Endothelial cell of umbilical vein (primary cell): ENCODE data around the gene SLC2A11. TPM values are rescaled to one million over a fixed set of nuclear protein-coding genes. Genes with fewer than 3 reads are reported as not detected.

Experiments
- BruUV-seq: library from RNA; stranded (reverse); fragments of 400-500 nt; replicated peaks from 2 replicates; lab custom pipeline; 2021; lab: Mats Ljungman, UMichigan
- CTCF ChIA-PET: fragments of 300-600, 350-600 bp; sonication (Branson Sonifier 250); formaldehyde crosslinking; loops from one replicate; lab custom pipeline; 2021; ENCODE audit warnings: antibody characterized with exemption, inconsistent platforms; lab: Charles Lee
- POLR2A ChIA-PET: fragments of 300-600, 350-600 bp; sonication (Branson Sonifier 250); formaldehyde crosslinking; loops from one replicate; lab custom pipeline; 2021; ENCODE audit warnings: antibody characterized with exemption, inconsistent platforms; lab: Charles Lee
- DNase-seq: peaks from one replicate; pipeline ENCODE4 v3.0.0-alpha.2; 2011; ENCODE audit warnings: low read depth, low spot score
- FAIRE-seq: peaks from 2 replicates; lab custom pipeline; 2011; peaks lifted over from hg19 to GRCh38; lab: Jason Lieb, UNC
- H2AFZ ChIP-seq: 2 replicates; pipeline ENCODE4 v1.6.0; 2012; ENCODE audit warnings: low read depth, low read length, control low read depth, inconsistent platforms
- H3K27ac ChIP-seq: 2 replicates; pipeline ENCODE4 v1.5.1; 2011; ENCODE audit warnings: low read depth, mild to moderate bottlenecking, control low read depth, low read length, moderate library complexity; ENCODE audit not compliant: insufficient read depth
- H3K27me3 ChIP-seq, 2 experiments: 2 replicates each; pipeline versions ENCODE4 v1.6.0 to v1.6.1; 2011; ENCODE audit warnings: low read length in 2 of 2, mixed read lengths in 1 of 2; ENCODE audit not compliant: control insufficient read depth in 2 of 2, insufficient read depth in 2 of 2
- H3K36me3 ChIP-seq, 2 experiments: 2 replicates in 1 of 2; 3 replicates in 1 of 2; pipeline ENCODE4 v1.5.1; 2011; ENCODE audit warnings: low read length in 2 of 2, mild to moderate bottlenecking in 1 of 2, moderate library complexity in 1 of 2; ENCODE audit not compliant: control insufficient read depth in 2 of 2, insufficient read depth in 2 of 2; ENCODE audit errors: extremely low read depth in 1 of 2
- H3K4me1 ChIP-seq: 3 replicates; pipeline ENCODE4 v1.5.1; 2011; ENCODE audit warnings: mild to moderate bottlenecking, low read length; ENCODE audit not compliant: control insufficient read depth, insufficient read depth; ENCODE audit errors: extremely low read depth
- H3K4me2 ChIP-seq: 2 replicates; pipeline ENCODE4 v1.6.1; 2011; ENCODE audit warnings: low read length, control low read depth, mixed read lengths; ENCODE audit not compliant: insufficient read depth
- H3K4me3 ChIP-seq, 3 experiments: fragments of 200-600 bp in 1 of 3; sonication (generic), shearing (Covaris generic) in 1 of 3; replicated peaks in 1 of 3; 2 replicates each; pipeline ENCODE4 v1.5.1; 2011 to 2016; ENCODE audit warnings: control low read depth in 3 of 3, low read length in 3 of 3, mild to moderate bottlenecking in 2 of 3, inconsistent platforms in 1 of 3, low read depth in 1 of 3, moderate library complexity in 1 of 3; ENCODE audit not compliant: insufficient read depth in 1 of 3
- H3K79me2 ChIP-seq: 2 replicates; pipeline ENCODE4 v1.6.0; 2012; ENCODE audit warnings: low read length, inconsistent platforms; ENCODE audit not compliant: control insufficient read depth, insufficient read depth
- H3K9ac ChIP-seq: replicated peaks from 2 replicates; pipeline ENCODE3; 2011; ENCODE audit warnings: low read length, control low read depth; ENCODE audit not compliant: insufficient read depth; ENCODE audit errors: extremely low read depth
- H3K9me1 ChIP-seq: replicated peaks from 3 replicates; pipeline ENCODE4 v1.6.0; 2011; ENCODE audit warnings: mild to moderate bottlenecking, low read length; ENCODE audit not compliant: control insufficient read depth, insufficient read depth; ENCODE audit errors: extremely low read depth
- H3K9me3 ChIP-seq: replicated peaks from 2 replicates; pipeline ENCODE4 v1.5.1; 2012; ENCODE audit warnings: low read length, inconsistent platforms; ENCODE audit not compliant: control insufficient read depth, insufficient read depth
- H4K20me1 ChIP-seq: replicated peaks from 2 replicates; pipeline ENCODE3; 2011; ENCODE audit warnings: mild to moderate bottlenecking, low read length; ENCODE audit not compliant: control insufficient read depth, insufficient read depth; ENCODE audit errors: extremely low read depth
- EZH2 ChIP-seq: IDR thresholded peaks from 2 replicates; pipeline ENCODE4 v1.6.1; 2012; ENCODE audit warnings: borderline replicate concordance, low read depth, mild to moderate bottlenecking, moderate library complexity, low read length, inconsistent platforms; ENCODE audit not compliant: severe bottlenecking
- FOS ChIP-seq: IDR thresholded peaks from 2 replicates; pipeline ENCODE4 v1.6.1; 2011; ENCODE audit warnings: mild to moderate bottlenecking, low read length, moderate library complexity, borderline replicate concordance; ENCODE audit not compliant: insufficient read depth
- GATA2 ChIP-seq: IDR thresholded peaks from 2 replicates; pipeline ENCODE4 v1.7.0; 2011; ENCODE audit warnings: low read depth, mild to moderate bottlenecking, moderate library complexity, mixed read lengths, low read length; ENCODE audit not compliant: insufficient read length, insufficient read depth
- MYC ChIP-seq: IDR thresholded peaks from one replicate; pipeline ENCODE4 v1.6.1; 2011; ENCODE audit warnings: mild to moderate bottlenecking, low read depth, low read length
- POLR2A ChIP-seq: IDR thresholded peaks from 2 replicates; pipeline ENCODE4 v1.6.1; 2012; ENCODE audit warnings: low read depth, mild to moderate bottlenecking, control low read depth, low read length
- dilution Hi-C: fragments of 300-500 bp; cut with MboI; formaldehyde crosslinking; loops from one replicate; pipeline ENCODE4 v1.15.0; 2019; ENCODE audit warnings: low sequenced_read_pairs; ENCODE audit not compliant: extremely low pct_ligation_motif_present
- intact Hi-C: fragments of 100-400 bp; cut with micrococcal nuclease; formaldehyde crosslinking; loops from one replicate; pipeline ENCODE4 v1.10.0; 2022
- polyA plus RNA-seq, 4 experiments: library from polyadenylated mRNA; depleted of rRNA in 3 of 4; stranded (reverse) in 3 of 4; unstranded in 1 of 4; fragments of >200 nt; gene quantifications; 2 replicates each; pipeline versions ENCODE4 v1.2.1 to v1.2.3, GENCODE V29; 2011 to 2012; ENCODE audit warnings: missing spikeins in 1 of 4
- total RNA-seq: library from RNA; stranded (reverse); gene quantifications from 2 replicates; pipeline ENCODE4 v1.2.3, GENCODE V29; 2021
- TF ChIP-seq, protein P1 (sequence below), 2 donors: IDR thresholded peaks; 1 replicate in 1 of 2; 2 replicates in 1 of 2; pipeline ENCODE4 v1.5.1; 2011; ENCODE audit warnings: low read length in 2 of 2, mild to moderate bottlenecking in 2 of 2, moderate library complexity in 2 of 2, control low read depth in 1 of 2, inconsistent platforms in 1 of 2, low read depth in 1 of 2; ENCODE audit not compliant: insufficient read depth in 1 of 2; ENCODE audit errors: extremely low read depth in 1 of 2
- TF ChIP-seq, protein P2 (sequence below): IDR thresholded peaks from 2 replicates; pipeline ENCODE4 v1.6.1; 2011; ENCODE audit not compliant: insufficient read depth, insufficient read length

SLC2A11 gene
- total and polyA plus RNA-seq, 2 donors (not counting 3 experiments of a cell fraction or from before 2014, with no cell fraction given): 4.2 to 4.6 TPM

DNA sequence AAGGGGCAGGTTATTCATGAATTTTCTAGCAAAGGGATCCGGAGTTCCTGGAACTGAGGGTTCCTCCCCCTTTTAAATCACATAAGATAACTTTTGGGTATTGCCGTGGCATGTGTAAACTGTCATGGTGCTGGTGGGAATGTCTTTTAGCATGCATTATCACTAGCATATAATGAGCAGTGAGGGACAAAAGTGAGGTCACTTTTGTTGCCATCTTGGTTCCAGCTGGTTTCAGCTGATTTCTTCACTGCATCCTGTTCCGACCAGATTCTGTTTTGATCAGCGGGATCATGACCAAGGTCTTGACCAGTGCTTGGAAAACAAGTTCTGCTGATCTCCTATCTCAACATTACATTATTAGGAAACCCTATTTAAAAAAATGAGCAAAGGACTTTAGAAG, 43.9 kb downstream of the SLC2A11 start:
- no peaks in the 10 kb centered on the region for H3K4me1 ChIP-seq
- peaks cover 2% of the 10 kb centered on the region for H3K79me2 ChIP-seq
- no peaks in the 10 kb centered on the region for H3K9me1 ChIP-seq
- intact Hi-C loops (no loop called here), dilution Hi-C loops (no loop called here)
- FAIRE-seq (no peak), DNase-seq (no peak)
- peaks cover 0 to 3% of the 10 kb centered on the region in 2 experiments for H3K27me3 ChIP-seq
- BruUV-seq: no TSS peak
- H3K4me3 ChIP-seq: no peak overlapping the region
- H2AFZ ChIP-seq: no peak overlapping the region
- ChIA-PET CTCF (no interaction called here), POLR2A (no interaction called here)
- TF ChIP-seq, protein P1, sequence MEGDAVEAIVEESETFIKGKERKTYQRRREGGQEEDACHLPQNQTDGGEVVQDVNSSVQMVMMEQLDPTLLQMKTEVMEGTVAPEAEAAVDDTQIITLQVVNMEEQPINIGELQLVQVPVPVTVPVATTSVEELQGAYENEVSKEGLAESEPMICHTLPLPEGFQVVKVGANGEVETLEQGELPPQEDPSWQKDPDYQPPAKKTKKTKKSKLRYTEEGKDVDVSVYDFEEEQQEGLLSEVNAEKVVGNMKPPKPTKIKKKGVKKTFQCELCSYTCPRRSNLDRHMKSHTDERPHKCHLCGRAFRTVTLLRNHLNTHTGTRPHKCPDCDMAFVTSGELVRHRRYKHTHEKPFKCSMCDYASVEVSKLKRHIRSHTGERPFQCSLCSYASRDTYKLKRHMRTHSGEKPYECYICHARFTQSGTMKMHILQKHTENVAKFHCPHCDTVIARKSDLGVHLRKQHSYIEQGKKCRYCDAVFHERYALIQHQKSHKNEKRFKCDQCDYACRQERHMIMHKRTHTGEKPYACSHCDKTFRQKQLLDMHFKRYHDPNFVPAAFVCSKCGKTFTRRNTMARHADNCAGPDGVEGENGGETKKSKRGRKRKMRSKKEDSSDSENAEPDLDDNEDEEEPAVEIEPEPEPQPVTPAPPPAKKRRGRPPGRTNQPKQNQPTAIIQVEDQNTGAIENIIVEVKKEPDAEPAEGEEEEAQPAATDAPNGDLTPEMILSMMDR (IDR thresholded peaks at IDR 0.05; ENCODE audit: extremely low read depth in 1 of 2, insufficient read depth in 1 of 2, low read depth in 1 of 2, low read length in 2 of 2): no peak
- TF ChIP-seq MYC (no peak), FOS (no peak), GATA2 (no peak), EZH2 (no peak), POLR2A (no peak)
- TF ChIP-seq, protein P2, sequence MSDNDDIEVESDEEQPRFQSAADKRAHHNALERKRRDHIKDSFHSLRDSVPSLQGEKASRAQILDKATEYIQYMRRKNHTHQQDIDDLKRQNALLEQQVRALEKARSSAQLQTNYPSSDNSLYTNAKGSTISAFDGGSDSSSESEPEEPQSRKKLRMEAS: no peak
- H4K20me1 ChIP-seq: no peaks in the 10 kb centered on the region
- H3K9ac ChIP-seq: no peak overlapping the region
- H3K9me3 ChIP-seq: no peaks in the 10 kb centered on the region
- H3K4me2 ChIP-seq: no peak overlapping the region
- peaks cover 0 to 7% of the 10 kb centered on the region in 2 experiments for H3K36me3 ChIP-seq
- H3K27ac ChIP-seq: no peak overlapping the region
